HepG2 (cell line): ENCODE data around the gene VAMP2. TPM values are rescaled to one million over a fixed set of nuclear protein-coding genes. Genes with fewer than 3 reads are reported as not detected.

Source experiments
- ATAC-seq: fragments of 200-7000 bp; cut with Tn5 transposase; 3 replicates; pipeline ENCODE4 v1.9.1; 2020; ENCODE audit warnings: mild to moderate bottlenecking, moderate library complexity
- BruUV-seq: library from RNA; stranded (reverse); fragments of 400-500 nt; replicated peaks from 2 replicates; lab custom pipeline; 2021; lab: Mats Ljungman, UMichigan
- CTCF ChIA-PET: fragments of 300-600 bp; formaldehyde crosslinking; extraction: SDS; loops from one replicate; lab custom pipeline; 2021; ENCODE audit warnings: low total read pairs, inconsistent platforms, low intra/inter-chr PET ratio; lab: Yijun Ruan, JAX
- POLR2A ChIA-PET: fragments of 350-600 bp; sonication (Branson Sonifier 250); formaldehyde crosslinking; loops from one replicate; lab custom pipeline; 2020; ENCODE audit warnings: antibody characterized with exemption, inconsistent platforms; lab: Yijun Ruan, JAX
- DNase-seq: peaks from one replicate; pipeline ENCODE4 v3.0.0-alpha.2; 2015; ENCODE audit warnings: low spot score
- FAIRE-seq: peaks from 3 replicates; lab custom pipeline; 2011; peaks lifted over from hg19 to GRCh38; lab: Jason Lieb, UNC
- H2AFZ ChIP-seq: one replicate; pipeline ENCODE4 v1.6.1; 2011; ENCODE audit warnings: low read length, inconsistent platforms
- H3K27ac ChIP-seq: fragments of 300-600 bp; 3 replicates; pipeline ENCODE4 v1.8.0; 2011; ENCODE audit warnings: mixed run types, mild to moderate bottlenecking, mixed read lengths, low read length, inconsistent platforms; ENCODE audit not compliant: insufficient read depth; ENCODE audit errors: extremely low read length
- H3K27me3 ChIP-seq, 2 experiments: fragments of 200-600 bp in 1 of 2; 2 replicates in 1 of 2; 3 replicates in 1 of 2; pipeline versions ENCODE4 v1.6.0 to v1.8.0; 2011; ENCODE audit warnings: low read length in 2 of 2, mild to moderate bottlenecking in 2 of 2, moderate library complexity in 2 of 2, inconsistent platforms in 1 of 2; ENCODE audit not compliant: insufficient read depth in 2 of 2, control insufficient read depth in 1 of 2
- H3K36me3 ChIP-seq, 2 experiments: fragments of 200-600 bp in 1 of 2; replicated peaks in 1 of 2; 2 replicates in 1 of 2; 3 replicates in 1 of 2; pipeline versions ENCODE4 v1.5.1 to v1.8.0; 2011; ENCODE audit warnings: low read length in 2 of 2, inconsistent platforms in 1 of 2; ENCODE audit not compliant: insufficient read depth in 2 of 2, control insufficient read depth in 1 of 2
- H3K4me1 ChIP-seq: 2 replicates; pipeline ENCODE4 v1.5.1; 2012; ENCODE audit warnings: low read length, inconsistent platforms; ENCODE audit not compliant: insufficient read depth
- H3K4me2 ChIP-seq: 2 replicates; pipeline ENCODE4 v1.6.0; 2011; ENCODE audit warnings: low read depth, low read length, inconsistent platforms
- H3K4me3 ChIP-seq, 3 experiments: fragments of 200-600 bp in 1 of 3; sonication (generic), shearing (Covaris generic) in 1 of 3; replicated peaks in 1 of 3; 2 replicates each; pipeline ENCODE4 v1.5.1; 2011 to 2016; ENCODE audit warnings: low read length in 3 of 3, inconsistent platforms in 2 of 3, low read depth in 2 of 3, mild to moderate bottlenecking in 2 of 3, control low read depth in 1 of 3, mixed read lengths in 1 of 3; ENCODE audit not compliant: insufficient read depth in 1 of 3
- H3K79me2 ChIP-seq: one replicate; pipeline ENCODE4 v1.6.1; 2011; ENCODE audit warnings: low read length, inconsistent platforms; ENCODE audit not compliant: insufficient read depth
- H3K9ac ChIP-seq: 2 replicates; pipeline ENCODE4 v1.6.0; 2011; ENCODE audit warnings: mild to moderate bottlenecking, low read depth, low read length, inconsistent platforms; ENCODE audit not compliant: insufficient read depth
- H3K9me3 ChIP-seq: 2 replicates; pipeline ENCODE4 v1.5.1; 2012; ENCODE audit warnings: mild to moderate bottlenecking, low read length
- H4K20me1 ChIP-seq: 2 replicates; pipeline ENCODE4 v1.6.0; 2011; ENCODE audit warnings: inconsistent platforms, mild to moderate bottlenecking, low read length, moderate library complexity; ENCODE audit not compliant: insufficient read depth
- ZNF605 ChIP-seq: sonication (generic); formaldehyde crosslinking; IDR thresholded peaks from 2 replicates; pipeline ENCODE4 v1.8.0; 2022; ENCODE audit warnings: mild to moderate bottlenecking, missing genetic modification reagents
- WGBS: methylation state at CpG from one replicate; pipeline ENCODE4 v1.1.6; 2017; ENCODE audit warnings: low lambda C conversion rate; 5-methylcytosine and 5-hydroxymethylcytosine counted together
- in situ Hi-C: cut with HindIII; loops from 2 replicates; pipeline ENCODE4 v1.10.0; 2017; ENCODE audit warnings: low pct_unique_long_range_greater_than_20kb; ENCODE audit not compliant: extremely low pct_ligation_motif_present
- intact Hi-C: fragments of 100-400 bp; cut with micrococcal nuclease; formaldehyde crosslinking; loops from one replicate; pipeline ENCODE4 v1.10.0; 2022; ENCODE audit not compliant: unreplicated experiment
- polyA plus RNA-seq, 8 experiments: library from polyadenylated mRNA; depleted of rRNA in 3 of 8; stranded (reverse) in 7 of 8; unstranded in 1 of 8; fragments of >200 nt; fragmentation: Illumina TruSeq in 4 of 8; extraction: Trizol in 4 of 8; gene quantifications; 2 replicates each; pipeline versions ENCODE4 v1.2.1 to v1.2.3, GENCODE V29; 2011 to 2016; ENCODE audit warnings: low read depth in 4 of 8, missing spikeins in 1 of 8, mixed read lengths in 1 of 8; ENCODE audit not compliant: insufficient read depth in 1 of 8
- total RNA-seq, 5 experiments: library from RNA; depleted of rRNA; stranded (reverse); fragments of >200 nt; fragmentation: Illumina TruSeq; extraction: Trizol; gene quantifications; 2 replicates each; pipeline ENCODE4 v1.2.3, GENCODE V29; 2016; ENCODE audit warnings: low read depth in 1 of 5
- TF ChIP-seq, protein P1 (sequence below): sonication (generic); formaldehyde crosslinking; conservative IDR thresholded peaks from 2 replicates; pipeline ENCODE4 v1.4.0; 2020; ENCODE audit warnings: missing genetic modification reagents
- TF ChIP-seq, protein P2 (sequence below): sonication (generic); formaldehyde crosslinking; IDR thresholded peaks from 2 replicates; pipeline ENCODE4 v1.5.0; 2020; ENCODE audit warnings: missing genetic modification reagents

Gene VAMP2
- total and polyA plus RNA-seq, 2 of the 13 experiments (the other 11 are each of a cell fraction or from before 2014, with no cell fraction given) = 3.9 to 17.2 TPM

DNA sequence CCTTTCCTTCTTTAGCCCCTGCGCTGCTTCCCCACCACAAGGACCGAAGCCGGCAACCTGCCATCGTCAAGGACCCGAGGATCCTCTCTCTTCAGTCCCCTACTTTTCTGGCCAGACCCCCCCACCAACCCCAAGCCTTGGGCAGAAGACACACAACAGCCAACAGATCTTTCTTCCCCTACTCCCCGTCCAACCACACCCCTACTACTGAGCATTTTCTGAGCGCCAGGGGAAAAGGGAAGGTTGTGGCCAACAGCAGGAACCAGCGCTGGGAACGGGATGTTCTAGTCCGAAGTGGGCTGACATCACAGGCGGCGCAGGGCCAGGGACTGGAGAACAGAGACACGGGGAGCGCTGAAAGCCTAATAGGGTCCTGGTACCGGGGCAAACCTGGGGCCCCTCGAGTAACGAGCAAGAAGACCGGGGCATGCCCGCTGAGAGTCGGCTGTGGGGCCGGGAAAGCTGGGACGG is 11.1 kb downstream of the VAMP2 start:
- Histone ChIP-seq H3K27ac (peak overlapping the region; percentile 45), H3K4me2 (peak overlapping the region; percentile 65), H3K9ac (peak overlapping the region; percentile 68), H3K9me3 (no peaks in the 10 kb centered on the region), H3K27me3 (no peaks in the 10 kb centered on the region), H3K79me2 (peaks cover 4% of the 10 kb centered on the region), H3K4me3 (peak overlapping the region; percentile 46 to 70 (median 68); a peak in 5 of 6 replicates), H2AFZ (no peak overlapping the region), H3K4me1 (peaks cover 46% of the 10 kb centered on the region), H3K36me3 (peaks cover 8 to 23% of the 10 kb centered on the region in 2 experiments; a peak in 4 of 5 replicates), H4K20me1 (no peaks in the 10 kb centered on the region)
- 0 out of 2 replicates have a peak, but pooled peaks have one; percentile 4 for TF ChIP-seq ZNF605 (CRISPR knock-in tag)
- TF ChIP-seq, protein P1, sequence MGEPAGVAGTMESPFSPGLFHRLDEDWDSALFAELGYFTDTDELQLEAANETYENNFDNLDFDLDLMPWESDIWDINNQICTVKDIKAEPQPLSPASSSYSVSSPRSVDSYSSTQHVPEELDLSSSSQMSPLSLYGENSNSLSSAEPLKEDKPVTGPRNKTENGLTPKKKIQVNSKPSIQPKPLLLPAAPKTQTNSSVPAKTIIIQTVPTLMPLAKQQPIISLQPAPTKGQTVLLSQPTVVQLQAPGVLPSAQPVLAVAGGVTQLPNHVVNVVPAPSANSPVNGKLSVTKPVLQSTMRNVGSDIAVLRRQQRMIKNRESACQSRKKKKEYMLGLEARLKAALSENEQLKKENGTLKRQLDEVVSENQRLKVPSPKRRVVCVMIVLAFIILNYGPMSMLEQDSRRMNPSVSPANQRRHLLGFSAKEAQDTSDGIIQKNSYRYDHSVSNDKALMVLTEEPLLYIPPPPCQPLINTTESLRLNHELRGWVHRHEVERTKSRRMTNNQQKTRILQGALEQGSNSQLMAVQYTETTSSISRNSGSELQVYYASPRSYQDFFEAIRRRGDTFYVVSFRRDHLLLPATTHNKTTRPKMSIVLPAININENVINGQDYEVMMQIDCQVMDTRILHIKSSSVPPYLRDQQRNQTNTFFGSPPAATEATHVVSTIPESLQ (CRISPR knock-in tag) = no peak
- TF ChIP-seq, protein P2, sequence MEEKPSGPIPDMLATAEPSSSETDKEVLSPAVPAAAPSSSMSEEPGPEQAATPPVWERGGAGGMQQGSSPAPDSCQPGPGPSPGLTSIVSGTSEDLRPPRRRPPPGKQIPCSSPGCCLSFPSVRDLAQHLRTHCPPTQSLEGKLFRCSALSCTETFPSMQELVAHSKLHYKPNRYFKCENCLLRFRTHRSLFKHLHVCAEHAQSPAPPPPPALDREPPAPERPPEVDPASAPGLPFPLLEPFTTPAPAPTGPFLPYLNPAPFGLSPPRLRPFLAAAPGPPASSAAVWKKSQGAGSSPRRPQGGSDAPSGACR (CRISPR knock-in tag) = 0 out of 2 replicates have a peak, but pooled peaks have one; percentile 16
- DNase-seq = no peak
- POLR2A ChIA-PET = interaction anchor here (1.0 to 1.7 kb wide), 3 partner anchors 12 to 70 kb away, joined by 4 to 7 read pairs (median 7); no protein-coding TSS in a partner anchor
- CTCF ChIA-PET = no interaction called here
- no TSS peak for BruUV-seq
- ATAC-seq = no peak
- FAIRE-seq = no peak
- WGBS = 81% methylated on average over 22 of the region's 22 CpGs
- in situ Hi-C loops = no loop called here
- intact Hi-C loops = loop anchor here (1.0 kb wide), 1 partner anchor 12 kb away; no protein-coding TSS in a partner anchor
